HepG2 (cell line): Measurements from ENCODE around the gene NAA25. TPM values are rescaled to one million over a fixed set of nuclear protein-coding genes. Genes with fewer than 3 reads are reported as not detected.

ENCODE experiments used
- FOXP1 ChIP-seq, 2 experiments: fragments of 450-650 bp in 1 of 2; IDR thresholded peaks; 2 replicates each; pipeline ENCODE4 v1.6.1; 2017 to 2018; ENCODE audit warnings: antibody characterized with exemption in 1 of 2
- IKZF4 ChIP-seq: sonication (generic); formaldehyde crosslinking; IDR thresholded peaks from 2 replicates; pipeline ENCODE4 v1.5.1; 2020; ENCODE audit warnings: borderline replicate concordance, mild to moderate bottlenecking, low read depth, missing genetic modification reagents; ENCODE audit errors: not compliant biosample characterization
- KAT8 ChIP-seq: IDR thresholded peaks from 2 replicates; pipeline ENCODE4 v1.6.1; 2016; ENCODE audit warnings: missing genetic modification reagents, missing compliant biosample characterization
- KLF13 ChIP-seq: sonication (generic); formaldehyde crosslinking; IDR thresholded peaks from 2 replicates; pipeline ENCODE4 v1.4.0; 2020; ENCODE audit warnings: mild to moderate bottlenecking, missing genetic modification reagents
- NR2F6 ChIP-seq, 2 experiments: IDR thresholded peaks; 2 replicates each; pipeline ENCODE4 v1.6.1; 2016; ENCODE audit warnings: antibody characterized with exemption in 1 of 2, mild to moderate bottlenecking in 1 of 2
- PHF8 ChIP-seq: sonication (generic); formaldehyde crosslinking; IDR thresholded peaks from 2 replicates; pipeline ENCODE4 v1.5.0; 2020; ENCODE audit warnings: missing genetic modification reagents
- RORA ChIP-seq: sonication (generic); formaldehyde crosslinking; IDR thresholded peaks from 2 replicates; pipeline ENCODE4 v1.5.0; 2020; ENCODE audit warnings: mild to moderate bottlenecking, missing genetic modification reagents, moderate library complexity
- RXRA ChIP-seq: sonication (generic); formaldehyde crosslinking; IDR thresholded peaks from 2 replicates; pipeline ENCODE4 v1.5.1; 2020; ENCODE audit warnings: missing genetic modification reagents
- SIX1 ChIP-seq: sonication (generic); formaldehyde crosslinking; IDR thresholded peaks from 2 replicates; pipeline ENCODE4 v1.4.0; 2020; ENCODE audit warnings: missing genetic modification reagents, borderline replicate concordance
- U2AF1 ChIP-seq: fragments of 200-400 bp; formaldehyde crosslinking; optimal IDR thresholded peaks from 2 replicates; pipeline ENCODE3; 2017; ENCODE audit warnings: mild to moderate bottlenecking, low read depth, low read length
- ZBTB46 ChIP-seq: sonication (generic); formaldehyde crosslinking; IDR thresholded peaks from 2 replicates; pipeline ENCODE4 v1.4.0; 2020; ENCODE audit warnings: mild to moderate bottlenecking, missing genetic modification reagents, borderline replicate concordance
- ZNF275 ChIP-seq: sonication (generic); formaldehyde crosslinking; IDR thresholded peaks from 2 replicates; pipeline ENCODE4 v1.8.0; 2022; ENCODE audit warnings: missing genetic modification reagents, mild to moderate bottlenecking, inconsistent platforms, borderline replicate concordance
- ZNF292 ChIP-seq: sonication (generic); formaldehyde crosslinking; IDR thresholded peaks from 2 replicates; pipeline ENCODE4 v1.8.1; 2022; ENCODE audit warnings: mild to moderate bottlenecking, low read depth, missing genetic modification reagents, borderline replicate concordance
- ZNF335 ChIP-seq: sonication (generic); formaldehyde crosslinking; IDR thresholded peaks from 2 replicates; pipeline ENCODE4 v1.4.0; 2020; ENCODE audit warnings: missing genetic modification reagents
- ZNF430 ChIP-seq: sonication (generic); formaldehyde crosslinking; IDR thresholded peaks from 2 replicates; pipeline ENCODE4 v1.9.0; 2021; ENCODE audit warnings: mild to moderate bottlenecking, missing genetic modification reagents
- polyA plus RNA-seq, 8 experiments: library from polyadenylated mRNA; depleted of rRNA in 3 of 8; stranded (reverse) in 7 of 8; unstranded in 1 of 8; fragments of >200 nt; fragmentation: Illumina TruSeq in 4 of 8; extraction: Trizol in 4 of 8; gene quantifications; 2 replicates each; pipeline versions ENCODE4 v1.2.1 to v1.2.3, GENCODE V29; 2011 to 2016; ENCODE audit warnings: low read depth in 4 of 8, missing spikeins in 1 of 8, mixed read lengths in 1 of 8; ENCODE audit not compliant: insufficient read depth in 1 of 8
- total RNA-seq, 5 experiments: library from RNA; depleted of rRNA; stranded (reverse); fragments of >200 nt; fragmentation: Illumina TruSeq; extraction: Trizol; gene quantifications; 2 replicates each; pipeline ENCODE4 v1.2.3, GENCODE V29; 2016; ENCODE audit warnings: low read depth in 1 of 5
- TF ChIP-seq, protein P1 (sequence below): sonication (generic); formaldehyde crosslinking; IDR thresholded peaks from 2 replicates; pipeline ENCODE4 v1.8.1; 2022; ENCODE audit warnings: mild to moderate bottlenecking, missing genetic modification reagents
- TF ChIP-seq, protein P2 (sequence below): IDR thresholded peaks from 2 replicates; pipeline ENCODE4 v1.6.1; 2012; ENCODE audit warnings: inconsistent platforms
- TF ChIP-seq, protein P3 (sequence below): sonication (generic); formaldehyde crosslinking; IDR thresholded peaks from 2 replicates; pipeline ENCODE4 v1.5.1; 2020; ENCODE audit warnings: mild to moderate bottlenecking, missing genetic modification reagents, borderline replicate concordance

Gene NAA25
- total and polyA plus RNA-seq, 2 of the 13 experiments (the other 11 are each of a cell fraction or from before 2014, with no cell fraction given) = 11.4 to 32.0 TPM

GRCh38 chr12:112122823-112123690 is 14.5 kb upstream of the NAA25 start (continued):
- TF ChIP-seq ZNF275 (CRISPR knock-in tag) (no peak), PHF8 (CRISPR knock-in tag) (no peak), ZNF430 (CRISPR knock-in tag) (no peak), RXRA (no peak), SIX1 (CRISPR knock-in tag) (peak; percentile 97), FOXP1 (IDR thresholded peaks at IDR 0.05) (peak; percentile 36; the same call in 1 of the 2 replicates), FOXP1 (CRISPR knock-in tag; IDR thresholded peaks at IDR 0.05) (peak; percentile 66), KAT8 (0 out of 2 replicates have a peak, but pooled peaks have one; percentile 21), NR2F6 (IDR thresholded peaks at IDR 0.05) (no peak), NR2F6 (CRISPR knock-in tag; IDR thresholded peaks at IDR 0.05) (0 out of 2 replicates have a peak, but pooled peaks have one; percentile 8), U2AF1 (no peak), ZNF292 (CRISPR knock-in tag) (no peak), KLF13 (no peak), IKZF4 (CRISPR knock-in tag) (no peak), ZBTB46 (CRISPR knock-in tag) (no peak), RORA (CRISPR knock-in tag) (no peak), ZNF335 (no peak)
- TF ChIP-seq, protein P1, sequence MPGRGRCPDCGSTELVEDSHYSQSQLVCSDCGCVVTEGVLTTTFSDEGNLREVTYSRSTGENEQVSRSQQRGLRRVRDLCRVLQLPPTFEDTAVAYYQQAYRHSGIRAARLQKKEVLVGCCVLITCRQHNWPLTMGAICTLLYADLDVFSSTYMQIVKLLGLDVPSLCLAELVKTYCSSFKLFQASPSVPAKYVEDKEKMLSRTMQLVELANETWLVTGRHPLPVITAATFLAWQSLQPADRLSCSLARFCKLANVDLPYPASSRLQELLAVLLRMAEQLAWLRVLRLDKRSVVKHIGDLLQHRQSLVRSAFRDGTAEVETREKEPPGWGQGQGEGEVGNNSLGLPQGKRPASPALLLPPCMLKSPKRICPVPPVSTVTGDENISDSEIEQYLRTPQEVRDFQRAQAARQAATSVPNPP = 0 out of 2 replicates have a peak, but pooled peaks have one; percentile 54
- TF ChIP-seq, protein P2, sequence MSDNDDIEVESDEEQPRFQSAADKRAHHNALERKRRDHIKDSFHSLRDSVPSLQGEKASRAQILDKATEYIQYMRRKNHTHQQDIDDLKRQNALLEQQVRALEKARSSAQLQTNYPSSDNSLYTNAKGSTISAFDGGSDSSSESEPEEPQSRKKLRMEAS = no peak
- TF ChIP-seq, protein P3, sequence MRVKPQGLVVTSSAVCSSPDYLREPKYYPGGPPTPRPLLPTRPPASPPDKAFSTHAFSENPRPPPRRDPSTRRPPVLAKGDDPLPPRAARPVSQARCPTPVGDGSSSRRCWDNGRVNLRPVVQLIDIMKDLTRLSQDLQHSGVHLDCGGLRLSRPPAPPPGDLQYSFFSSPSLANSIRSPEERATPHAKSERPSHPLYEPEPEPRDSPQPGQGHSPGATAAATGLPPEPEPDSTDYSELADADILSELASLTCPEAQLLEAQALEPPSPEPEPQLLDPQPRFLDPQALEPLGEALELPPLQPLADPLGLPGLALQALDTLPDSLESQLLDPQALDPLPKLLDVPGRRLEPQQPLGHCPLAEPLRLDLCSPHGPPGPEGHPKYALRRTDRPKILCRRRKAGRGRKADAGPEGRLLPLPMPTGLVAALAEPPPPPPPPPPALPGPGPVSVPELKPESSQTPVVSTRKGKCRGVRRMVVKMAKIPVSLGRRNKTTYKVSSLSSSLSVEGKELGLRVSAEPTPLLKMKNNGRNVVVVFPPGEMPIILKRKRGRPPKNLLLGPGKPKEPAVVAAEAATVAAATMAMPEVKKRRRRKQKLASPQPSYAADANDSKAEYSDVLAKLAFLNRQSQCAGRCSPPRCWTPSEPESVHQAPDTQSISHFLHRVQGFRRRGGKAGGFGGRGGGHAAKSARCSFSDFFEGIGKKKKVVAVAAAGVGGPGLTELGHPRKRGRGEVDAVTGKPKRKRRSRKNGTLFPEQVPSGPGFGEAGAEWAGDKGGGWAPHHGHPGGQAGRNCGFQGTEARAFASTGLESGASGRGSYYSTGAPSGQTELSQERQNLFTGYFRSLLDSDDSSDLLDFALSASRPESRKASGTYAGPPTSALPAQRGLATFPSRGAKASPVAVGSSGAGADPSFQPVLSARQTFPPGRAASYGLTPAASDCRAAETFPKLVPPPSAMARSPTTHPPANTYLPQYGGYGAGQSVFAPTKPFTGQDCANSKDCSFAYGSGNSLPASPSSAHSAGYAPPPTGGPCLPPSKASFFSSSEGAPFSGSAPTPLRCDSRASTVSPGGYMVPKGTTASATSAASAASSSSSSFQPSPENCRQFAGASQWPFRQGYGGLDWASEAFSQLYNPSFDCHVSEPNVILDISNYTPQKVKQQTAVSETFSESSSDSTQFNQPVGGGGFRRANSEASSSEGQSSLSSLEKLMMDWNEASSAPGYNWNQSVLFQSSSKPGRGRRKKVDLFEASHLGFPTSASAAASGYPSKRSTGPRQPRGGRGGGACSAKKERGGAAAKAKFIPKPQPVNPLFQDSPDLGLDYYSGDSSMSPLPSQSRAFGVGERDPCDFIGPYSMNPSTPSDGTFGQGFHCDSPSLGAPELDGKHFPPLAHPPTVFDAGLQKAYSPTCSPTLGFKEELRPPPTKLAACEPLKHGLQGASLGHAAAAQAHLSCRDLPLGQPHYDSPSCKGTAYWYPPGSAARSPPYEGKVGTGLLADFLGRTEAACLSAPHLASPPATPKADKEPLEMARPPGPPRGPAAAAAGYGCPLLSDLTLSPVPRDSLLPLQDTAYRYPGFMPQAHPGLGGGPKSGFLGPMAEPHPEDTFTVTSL (CRISPR knock-in tag) = no peak; the same call in 1 of the 2 replicates
